Neutrophil (primary cell): ENCODE data around the gene BCHE.

Experiments
- H3K27ac ChIP-seq: fragments of 200-600 bp; sonication (generic); 2 replicates; pipeline ENCODE4 v1.5.1; 2016; ENCODE audit warnings: mild to moderate bottlenecking, moderate library complexity
- H3K27me3 ChIP-seq: fragments of 200-600 bp; sonication (generic); 2 replicates; pipeline ENCODE4 v1.6.0; 2016; ENCODE audit warnings: mild to moderate bottlenecking
- H3K36me3 ChIP-seq: fragments of 200-600 bp; sonication (generic); 2 replicates; pipeline ENCODE4 v1.5.1; 2017
- H3K4me1 ChIP-seq, 2 experiments: fragments of 200-600 bp in 1 of 2; sonication (generic) in 1 of 2; 1 replicate in 1 of 2; 2 replicates in 1 of 2; pipeline versions ENCODE4 v1.5.1 to v1.6.1; 2013 to 2016; ENCODE audit warnings: low read depth in 1 of 2, low read length in 1 of 2, mild to moderate bottlenecking in 1 of 2, moderate library complexity in 1 of 2; ENCODE audit not compliant: control insufficient read depth in 1 of 2, insufficient read depth in 1 of 2
- H3K4me3 ChIP-seq, 2 experiments: fragments of 200-600 bp in 1 of 2; sonication (generic) in 1 of 2; 1 replicate in 1 of 2; 2 replicates in 1 of 2; pipeline ENCODE4 v1.5.1; 2013 to 2016; ENCODE audit warnings: low read depth in 1 of 2, low read length in 1 of 2, mild to moderate bottlenecking in 1 of 2, moderate library complexity in 1 of 2
- H3K9me3 ChIP-seq: fragments of 200-600 bp; sonication (generic); 2 replicates; pipeline ENCODE4 v1.5.1; 2016
- CTCF ChIP-seq: fragments of 200-600 bp; sonication (generic); IDR thresholded peaks from 2 replicates; pipeline ENCODE4 v1.5.1; 2016; ENCODE audit warnings: antibody characterized with exemption

Gene BCHE

DNA sequence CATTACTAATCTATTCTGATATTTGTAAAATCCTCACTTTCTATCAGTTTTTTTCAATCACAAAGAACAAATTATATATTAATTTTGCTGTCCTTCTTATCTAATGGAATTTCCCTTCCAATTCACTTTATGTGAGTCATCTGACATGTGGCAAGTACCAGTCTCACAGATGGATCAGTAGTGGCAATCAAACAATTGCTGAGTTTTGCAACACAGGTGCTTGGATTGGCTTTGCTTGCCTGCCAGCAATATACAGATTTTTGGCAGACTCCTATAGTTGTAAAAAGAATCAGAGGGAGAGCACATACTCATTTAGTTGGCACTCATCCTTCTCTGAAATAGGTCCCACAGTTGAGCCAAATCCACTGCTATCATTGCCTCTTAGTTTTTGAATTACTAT, 83.7 kb downstream of the BCHE start:
- no peak for TF ChIP-seq CTCF
- H3K4me1 ChIP-seq, result no peaks in the 10 kb centered on the region
- no peaks in the 10 kb centered on the region for H3K36me3 ChIP-seq
- H3K4me3 ChIP-seq, result no peak overlapping the region
- no peaks in the 10 kb centered on the region for H3K9me3 ChIP-seq
- no peaks in the 10 kb centered on the region for H3K27me3 ChIP-seq
- no peak overlapping the region for H3K27ac ChIP-seq

GRCh38 chr3:165751637-165752036, 85.6 kb downstream of the BCHE start:
- Histone ChIP-seq H3K4me1 (no peaks in the 10 kb centered on the region), H3K9me3 (no peaks in the 10 kb centered on the region), H3K4me3 (no peak overlapping the region)

GRCh38 chr3:165749821-165750220, 87.4 kb downstream of the BCHE start:
- Histone ChIP-seq H3K27me3 (no peaks in the 10 kb centered on the region), H3K9me3 (no peaks in the 10 kb centered on the region), H3K36me3 (no peaks in the 10 kb centered on the region), H3K4me3 (no peak overlapping the region), H3K27ac (no peak overlapping the region), H3K4me1 (no peaks in the 10 kb centered on the region)
- no peak for TF ChIP-seq CTCF

More at GRCh38 chr3:165751637-165752036, 85.6 kb downstream of the BCHE start:
- H3K36me3 ChIP-seq, result no peaks in the 10 kb centered on the region
- TF ChIP-seq CTCF, result no peak
- no peak overlapping the region for H3K27ac ChIP-seq
- no peaks in the 10 kb centered on the region for H3K27me3 ChIP-seq

GRCh38 chr3:165749241-165749640, 88.0 kb downstream of the BCHE start:
- H3K27ac ChIP-seq, result no peak overlapping the region
- TF ChIP-seq CTCF, result no peak
- no peaks in the 10 kb centered on the region for H3K27me3 ChIP-seq
- H3K36me3 ChIP-seq, result no peaks in the 10 kb centered on the region
- H3K9me3 ChIP-seq, result no peaks in the 10 kb centered on the region
- H3K4me3 ChIP-seq, result no peak overlapping the region
- no peaks in the 10 kb centered on the region for H3K4me1 ChIP-seq

DNA sequence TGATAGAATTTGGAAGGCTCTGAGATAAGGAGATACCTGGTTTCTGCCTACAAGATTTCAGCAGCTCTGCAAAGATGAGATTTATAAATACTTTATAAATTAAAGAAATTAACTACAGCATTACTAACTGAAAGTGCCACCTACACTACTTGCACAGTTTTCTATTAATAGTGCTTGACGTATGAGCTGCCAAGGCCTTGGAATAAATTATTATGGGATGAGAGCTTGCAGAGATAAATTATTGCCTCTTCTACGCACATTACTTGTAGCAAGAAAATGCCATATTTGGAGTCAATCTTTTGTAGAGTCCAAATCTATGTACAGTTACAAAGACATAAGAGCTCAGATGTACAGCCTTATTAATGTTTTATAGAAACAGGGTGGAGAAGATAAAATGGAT, 89.1 kb downstream of the BCHE start:
- Histone ChIP-seq H3K4me1 (no peaks in the 10 kb centered on the region), H3K9me3 (no peaks in the 10 kb centered on the region), H3K27me3 (no peaks in the 10 kb centered on the region), H3K27ac (no peak overlapping the region), H3K36me3 (no peaks in the 10 kb centered on the region), H3K4me3 (no peak overlapping the region)
- no peak for TF ChIP-seq CTCF

GRCh38 chr3:165746874-165747273, 90.3 kb downstream of the BCHE start:
- Histone ChIP-seq H3K4me3 (no peak overlapping the region), H3K27me3 (no peaks in the 10 kb centered on the region)
- TF ChIP-seq CTCF, result no peak

More at GRCh38 chr3:165746874-165747273, 90.3 kb downstream of the BCHE start:
- H3K36me3 ChIP-seq, result no peaks in the 10 kb centered on the region
- H3K4me1 ChIP-seq, result no peaks in the 10 kb centered on the region
- H3K27ac ChIP-seq, result no peak overlapping the region
- no peaks in the 10 kb centered on the region for H3K9me3 ChIP-seq
